OCI-LY3 (cell line): ENCODE data around the gene CALML4.
"Not testable (repeated sequence)": the region's sequence is repeated elsewhere in the genome, so short reads cannot be mapped to it uniquely, and the experiment has no call there.

ENCODE experiments used
- H2AFZ ChIP-seq: fragments of 200-600, 300-600 bp; shearing (Covaris generic); 2 replicates; pipeline ENCODE4 v1.6.0; 2014; ENCODE audit warnings: antibody characterized with exemption, low read depth, low read length
- H3K27ac ChIP-seq: fragments of 200-600, 300-600 bp; sonication (generic); 2 replicates; pipeline ENCODE4 v1.5.1; 2014; ENCODE audit warnings: mild to moderate bottlenecking, low read length, moderate library complexity, mixed read lengths
- H3K27me3 ChIP-seq: fragments of 200-600, 300-600 bp; sonication (generic); 2 replicates; pipeline ENCODE4 v1.6.1; 2014; ENCODE audit warnings: low read depth, low read length, mixed read lengths
- H3K36me3 ChIP-seq: fragments of 200-600, 300-600 bp; sonication (generic); replicated peaks from 2 replicates; pipeline ENCODE3; 2014; ENCODE audit warnings: low read depth, low read length, mixed read lengths
- H3K4me1 ChIP-seq: fragments of 300-600, 200-600 bp; sonication (generic); 2 replicates; pipeline ENCODE4 v1.6.1; 2014; ENCODE audit warnings: low read length, mixed read lengths
- H3K4me2 ChIP-seq: fragments of 200-600, 300-600 bp; sonication (generic); 2 replicates; pipeline ENCODE4 v1.6.1; 2014; ENCODE audit warnings: low read length, mixed read lengths
- H3K4me3 ChIP-seq: fragments of 300-600, 200-600 bp; sonication (generic); 2 replicates; pipeline ENCODE4 v1.5.1; 2014; ENCODE audit warnings: antibody characterized with exemption, mild to moderate bottlenecking, low read length, moderate library complexity
- H3K79me2 ChIP-seq: fragments of 300-600, 200-600 bp; shearing (Covaris generic); 2 replicates; pipeline ENCODE4 v1.6.1; 2014; ENCODE audit warnings: mild to moderate bottlenecking, low read length, mixed read lengths
- H3K9ac ChIP-seq: fragments of 300-600, 200-600 bp; shearing (Covaris generic); 2 replicates; pipeline ENCODE4 v1.6.0; 2014; ENCODE audit warnings: mild to moderate bottlenecking, low read length, moderate library complexity
- H3K9me3 ChIP-seq: fragments of 200-600, 300-600 bp; shearing (Covaris generic); 2 replicates; pipeline ENCODE4 v1.6.1; 2014; ENCODE audit warnings: low read length, mixed read lengths; ENCODE audit not compliant: insufficient read depth
- H4K20me1 ChIP-seq: fragments of 200-600, 300-600 bp; sonication (generic); 2 replicates; pipeline ENCODE4 v1.6.1; 2016; ENCODE audit warnings: low read length, mixed read lengths; ENCODE audit not compliant: insufficient read depth
- EZH2phosphoT487 ChIP-seq: fragments of 200-600 bp; shearing (Covaris generic); IDR thresholded peaks from 2 replicates; pipeline ENCODE4 v1.6.1; 2018; ENCODE audit warnings: antibody characterized with exemption, mixed run types, low read depth
- TF ChIP-seq, protein P1 (sequence below): fragments of 200-600, 300-600 bp; sonication (generic); IDR thresholded peaks from 2 replicates; pipeline ENCODE4 v1.5.1; 2014; ENCODE audit warnings: antibody characterized with exemption, low read length, low read depth

CALML4 gene

GRCh38 chr15:68224108-68224507 is 19.0 kb upstream of the CALML4 start:
- Histone ChIP-seq H3K9ac (no peak overlapping the region), H2AFZ (no peak overlapping the region), H3K27me3 (no peaks in the 10 kb centered on the region), H3K9me3 (no peaks in the 10 kb centered on the region), H3K4me3 (no peak overlapping the region), H3K27ac (no peak overlapping the region), H3K36me3 (peaks cover 29% of the 10 kb centered on the region), H4K20me1 (peaks cover 35% of the 10 kb centered on the region), H3K79me2 (peaks cover 96% of the 10 kb centered on the region), H3K4me2 (no peak overlapping the region), H3K4me1 (peaks cover 17% of the 10 kb centered on the region)
- TF ChIP-seq, protein P1, sequence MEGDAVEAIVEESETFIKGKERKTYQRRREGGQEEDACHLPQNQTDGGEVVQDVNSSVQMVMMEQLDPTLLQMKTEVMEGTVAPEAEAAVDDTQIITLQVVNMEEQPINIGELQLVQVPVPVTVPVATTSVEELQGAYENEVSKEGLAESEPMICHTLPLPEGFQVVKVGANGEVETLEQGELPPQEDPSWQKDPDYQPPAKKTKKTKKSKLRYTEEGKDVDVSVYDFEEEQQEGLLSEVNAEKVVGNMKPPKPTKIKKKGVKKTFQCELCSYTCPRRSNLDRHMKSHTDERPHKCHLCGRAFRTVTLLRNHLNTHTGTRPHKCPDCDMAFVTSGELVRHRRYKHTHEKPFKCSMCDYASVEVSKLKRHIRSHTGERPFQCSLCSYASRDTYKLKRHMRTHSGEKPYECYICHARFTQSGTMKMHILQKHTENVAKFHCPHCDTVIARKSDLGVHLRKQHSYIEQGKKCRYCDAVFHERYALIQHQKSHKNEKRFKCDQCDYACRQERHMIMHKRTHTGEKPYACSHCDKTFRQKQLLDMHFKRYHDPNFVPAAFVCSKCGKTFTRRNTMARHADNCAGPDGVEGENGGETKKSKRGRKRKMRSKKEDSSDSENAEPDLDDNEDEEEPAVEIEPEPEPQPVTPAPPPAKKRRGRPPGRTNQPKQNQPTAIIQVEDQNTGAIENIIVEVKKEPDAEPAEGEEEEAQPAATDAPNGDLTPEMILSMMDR: no peak
- no peak for TF ChIP-seq EZH2phosphoT487

GRCh38 chr15:68223171-68223570 is 18.0 kb upstream of the CALML4 start:
- no peaks in the 10 kb centered on the region for H3K9me3 ChIP-seq
- H3K27me3 ChIP-seq: no peaks in the 10 kb centered on the region
- peaks cover 17% of the 10 kb centered on the region for H3K4me1 ChIP-seq
- H3K27ac ChIP-seq: no peak overlapping the region
- TF ChIP-seq EZH2phosphoT487: no peak
- TF ChIP-seq, protein P1: no peak
- peaks cover 96% of the 10 kb centered on the region for H3K79me2 ChIP-seq
- peaks cover 37% of the 10 kb centered on the region for H3K36me3 ChIP-seq
- no peak overlapping the region for H2AFZ ChIP-seq
- H3K9ac ChIP-seq: no peak overlapping the region
- no peak overlapping the region for H3K4me3 ChIP-seq
- H4K20me1 ChIP-seq: peaks cover 39% of the 10 kb centered on the region
- no peak overlapping the region for H3K4me2 ChIP-seq

GRCh38 chr15:68222432-68222743 is 17.3 kb upstream of the CALML4 start:
- Histone ChIP-seq H3K4me1 (peaks cover 11% of the 10 kb centered on the region), H3K79me2 (peaks cover 96% of the 10 kb centered on the region), H4K20me1 (peaks cover 37% of the 10 kb centered on the region), H3K36me3 (peaks cover 45% of the 10 kb centered on the region)
- H3K4me2 ChIP-seq, H3K27me3 ChIP-seq, H3K9me3 ChIP-seq, H3K4me3 ChIP-seq, H3K27ac ChIP-seq, H3K9ac ChIP-seq, H2AFZ ChIP-seq: not testable (repeated sequence)

DNA sequence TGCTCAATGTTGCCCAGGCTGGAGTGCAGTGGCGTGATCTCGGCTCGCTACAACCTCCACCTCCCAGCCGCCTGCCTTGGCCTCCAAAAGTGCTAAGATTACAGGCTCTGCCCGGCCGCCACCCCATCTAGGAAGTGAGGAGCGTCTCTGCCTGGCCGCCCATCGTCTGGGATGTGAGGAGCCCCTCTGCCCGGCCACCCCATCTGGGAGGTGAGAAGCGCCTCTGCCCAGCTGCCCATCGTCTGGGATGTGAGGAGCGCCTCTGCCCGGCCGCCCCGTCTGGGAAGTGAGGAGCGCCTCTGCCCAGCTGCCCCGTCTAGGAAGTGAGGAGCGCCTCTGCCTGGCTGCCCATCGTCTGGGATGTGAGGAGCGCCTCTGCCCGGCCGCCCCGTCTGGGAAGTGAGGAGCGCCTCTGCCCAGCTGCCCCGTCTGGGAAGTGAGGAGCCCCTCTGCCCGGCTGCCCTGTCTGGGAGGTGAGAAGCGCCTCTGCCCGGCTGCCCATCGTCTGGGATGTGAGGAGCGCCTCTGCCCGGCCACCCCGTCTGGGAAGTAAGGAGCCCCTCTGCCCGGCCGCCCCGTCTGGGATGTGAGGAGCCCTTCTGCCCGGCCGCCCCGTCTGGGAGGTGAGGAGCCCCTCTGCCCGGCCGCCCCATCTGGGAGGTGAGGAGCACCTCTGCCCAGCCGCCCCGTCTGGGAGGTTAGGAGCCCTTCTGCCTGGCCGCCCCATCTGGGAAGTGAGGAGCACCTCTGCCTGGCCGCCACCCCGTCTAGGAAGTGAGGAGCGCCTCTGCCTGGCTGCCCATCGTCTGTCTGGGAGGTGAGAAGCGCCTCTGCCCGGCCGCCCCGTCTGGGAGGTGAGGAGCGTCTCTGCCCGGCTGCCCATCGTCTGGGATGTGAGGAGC is 16.6 kb upstream of the CALML4 start:
- H3K4me1 ChIP-seq, H3K9me3 ChIP-seq, H3K9ac ChIP-seq, H2AFZ ChIP-seq, H3K27ac ChIP-seq, H3K27me3 ChIP-seq, H3K4me3 ChIP-seq, H3K4me2 ChIP-seq: not testable (repeated sequence)
- Histone ChIP-seq H4K20me1 (peaks cover 41% of the 10 kb centered on the region), H3K79me2 (peaks cover 96% of the 10 kb centered on the region), H3K36me3 (peaks cover 51% of the 10 kb centered on the region)

- no peak overlapping the region for H3K4me2 ChIP-seq
- H2AFZ ChIP-seq: no peak overlapping the region
- H3K9ac ChIP-seq: no peak overlapping the region
- H3K4me3 ChIP-seq: no peak overlapping the region
- no peak overlapping the region for H3K27ac ChIP-seq
- peaks cover 57% of the 10 kb centered on the region for H3K36me3 ChIP-seq
- H3K4me1 ChIP-seq: peaks cover 8% of the 10 kb centered on the region
- peaks cover 96% of the 10 kb centered on the region for H3K79me2 ChIP-seq
- no peaks in the 10 kb centered on the region for H3K27me3 ChIP-seq
- peaks cover 50% of the 10 kb centered on the region for H4K20me1 ChIP-seq
- no peak for TF ChIP-seq EZH2phosphoT487
- TF ChIP-seq, protein P1: no peak
- no peaks in the 10 kb centered on the region for H3K9me3 ChIP-seq
Measured at GRCh38 chr15:68220967-68221366, 15.8 kb upstream of the CALML4 start.
